ENCODE results near the gene ATG2A. TPM values are rescaled to one million over a fixed set of nuclear protein-coding genes. Genes with fewer than 3 reads are reported as not detected.

The ATG2A gene
- total RNA-seq, 1 experiment from 2014 or later, result 24.7 TPM

DNA sequence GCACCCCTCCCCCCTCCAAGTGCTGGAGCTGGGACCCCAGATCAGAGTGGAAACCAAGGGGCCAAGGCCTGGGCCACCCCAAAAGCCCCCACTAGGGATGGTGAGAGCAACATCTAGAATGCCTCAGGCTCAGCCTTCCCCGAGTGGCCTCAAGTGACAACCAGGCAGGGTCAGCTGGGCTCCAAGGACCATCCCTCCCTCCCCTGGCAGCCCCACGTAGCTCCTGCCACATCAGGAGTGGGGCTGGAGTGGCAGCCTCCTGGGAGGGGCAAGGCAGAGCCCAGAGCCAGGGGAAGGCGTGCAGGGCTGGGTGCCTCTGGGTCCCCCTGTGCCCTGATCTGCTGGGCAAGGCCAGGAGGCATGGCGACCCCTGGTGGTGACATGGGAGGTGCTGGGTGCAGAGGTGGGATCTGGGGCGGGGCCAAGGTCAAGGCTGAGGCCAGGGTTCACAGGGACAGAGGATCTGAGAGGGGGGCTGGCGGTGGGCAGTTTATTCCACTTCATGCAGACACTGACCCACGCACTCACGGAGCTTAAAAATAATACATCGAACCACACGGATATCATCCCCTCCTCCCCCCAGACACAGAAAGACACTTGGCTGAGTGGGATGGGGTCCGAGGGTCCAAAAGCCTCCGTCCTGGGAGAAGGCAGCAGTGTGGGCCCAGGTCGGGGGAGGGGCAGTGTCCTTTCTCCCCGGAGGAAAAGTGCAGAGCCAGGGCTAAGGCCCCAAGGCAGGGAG is 22.8 kb downstream of the ATG2A start:
- Histone ChIP-seq H3K79me2 (ENCODE audit: insufficient read depth, low read length) (no peaks in the 10 kb centered on the region), H3K4me2 (ENCODE audit: low read length) (0 out of 2 replicates have a peak overlapping the region, but pooled peaks have one; percentile 13), H3K27ac (ENCODE audit: low read depth, low read length) (no peak overlapping the region; the same call in 1 of the 2 replicates), H3K4me1 (ENCODE audit: control insufficient read depth in 1 of 2, insufficient read depth in 2 of 2, low read length in 2 of 2) (peaks cover 0 to 16% of the 10 kb centered on the region in 2 experiments; a peak in 2 of 4 replicates), H3K27me3 (ENCODE audit: insufficient read depth, low read length) (no peaks in the 10 kb centered on the region), H4K20me1 (ENCODE audit: insufficient read depth) (no peaks in the 10 kb centered on the region), H3K36me3 (ENCODE audit: control insufficient read depth in 1 of 2, insufficient read depth in 2 of 2, low read length in 2 of 2) (no peaks in the 10 kb centered on the region), H3K9ac (ENCODE audit: low read length) (no peak overlapping the region), H2AFZ (ENCODE audit: low read depth, low read length, poor library complexity, severe bottlenecking) (no peak overlapping the region), H3K9me2 (ENCODE audit: insufficient read depth) (no peaks in the 10 kb centered on the region), H3K4me3 (replicated peaks in 1 of 2; ENCODE audit: low read depth in 1 of 2, low read length in 2 of 2) (no peak overlapping the region), H3K9me3 (ENCODE audit: control insufficient read depth in 1 of 2, insufficient read depth in 1 of 2, low read depth in 1 of 2, low read length in 2 of 2) (no peaks in the 10 kb centered on the region)
- ChIA-PET CTCF (interaction anchor here (0.8 to 10.8 kb wide), 3 partner anchors 39 to 106 kb away, joined by 3 to 112 read pairs (median 3); no protein-coding TSS in a partner anchor), RAD21 (ENCODE audit: low non-redundant PET in 1 of 2, low total read pairs in 2 of 2, uncharacterized antibody in 2 of 2, unreplicated experiment in 2 of 2) (interaction anchor here in 1 of 2 experiments (1.3 kb wide), 1 partner anchor 46 kb away, joined by 4 read pairs; no protein-coding TSS in a partner anchor), POLR2A (no interaction called here)
- TF ChIP-seq ZFX (IDR thresholded peaks at IDR 0.05) (no peak), SRF (IDR thresholded peaks at IDR 0.05; ENCODE audit: low read depth) (no peak), RAD21 (IDR thresholded peaks at IDR 0.05; ENCODE audit: low read depth) (peak; percentile 91)
- TF ChIP-seq, protein P1, sequence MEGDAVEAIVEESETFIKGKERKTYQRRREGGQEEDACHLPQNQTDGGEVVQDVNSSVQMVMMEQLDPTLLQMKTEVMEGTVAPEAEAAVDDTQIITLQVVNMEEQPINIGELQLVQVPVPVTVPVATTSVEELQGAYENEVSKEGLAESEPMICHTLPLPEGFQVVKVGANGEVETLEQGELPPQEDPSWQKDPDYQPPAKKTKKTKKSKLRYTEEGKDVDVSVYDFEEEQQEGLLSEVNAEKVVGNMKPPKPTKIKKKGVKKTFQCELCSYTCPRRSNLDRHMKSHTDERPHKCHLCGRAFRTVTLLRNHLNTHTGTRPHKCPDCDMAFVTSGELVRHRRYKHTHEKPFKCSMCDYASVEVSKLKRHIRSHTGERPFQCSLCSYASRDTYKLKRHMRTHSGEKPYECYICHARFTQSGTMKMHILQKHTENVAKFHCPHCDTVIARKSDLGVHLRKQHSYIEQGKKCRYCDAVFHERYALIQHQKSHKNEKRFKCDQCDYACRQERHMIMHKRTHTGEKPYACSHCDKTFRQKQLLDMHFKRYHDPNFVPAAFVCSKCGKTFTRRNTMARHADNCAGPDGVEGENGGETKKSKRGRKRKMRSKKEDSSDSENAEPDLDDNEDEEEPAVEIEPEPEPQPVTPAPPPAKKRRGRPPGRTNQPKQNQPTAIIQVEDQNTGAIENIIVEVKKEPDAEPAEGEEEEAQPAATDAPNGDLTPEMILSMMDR (IDR thresholded peaks at IDR 0.05 in 2 of 3, conservative IDR thresholded peaks at IDR 0.05 in 1 of 3; ENCODE audit: borderline replicate concordance in 1 of 3, insufficient read depth in 1 of 3, low read depth in 2 of 3, low read length in 2 of 3), result peak; percentile 92 to 96 (median 93)
- TF ChIP-seq, protein P2, sequence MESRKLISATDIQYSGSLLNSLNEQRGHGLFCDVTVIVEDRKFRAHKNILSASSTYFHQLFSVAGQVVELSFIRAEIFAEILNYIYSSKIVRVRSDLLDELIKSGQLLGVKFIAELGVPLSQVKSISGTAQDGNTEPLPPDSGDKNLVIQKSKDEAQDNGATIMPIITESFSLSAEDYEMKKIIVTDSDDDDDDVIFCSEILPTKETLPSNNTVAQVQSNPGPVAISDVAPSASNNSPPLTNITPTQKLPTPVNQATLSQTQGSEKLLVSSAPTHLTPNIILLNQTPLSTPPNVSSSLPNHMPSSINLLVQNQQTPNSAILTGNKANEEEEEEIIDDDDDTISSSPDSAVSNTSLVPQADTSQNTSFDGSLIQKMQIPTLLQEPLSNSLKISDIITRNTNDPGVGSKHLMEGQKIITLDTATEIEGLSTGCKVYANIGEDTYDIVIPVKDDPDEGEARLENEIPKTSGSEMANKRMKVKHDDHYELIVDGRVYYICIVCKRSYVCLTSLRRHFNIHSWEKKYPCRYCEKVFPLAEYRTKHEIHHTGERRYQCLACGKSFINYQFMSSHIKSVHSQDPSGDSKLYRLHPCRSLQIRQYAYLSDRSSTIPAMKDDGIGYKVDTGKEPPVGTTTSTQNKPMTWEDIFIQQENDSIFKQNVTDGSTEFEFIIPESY (IDR thresholded peaks at IDR 0.05; ENCODE audit: extremely low read depth, insufficient replicate concordance, low read length), result no peak
- DNase-seq (ENCODE audit: low read depth, low spot score) (no peak), ATAC-seq (peak; percentile 94)
- intact Hi-C loops (cut with micrococcal nuclease), result loop anchor here (1.0 kb wide), 1 partner anchor 47 kb away; no protein-coding TSS in a partner anchor
- BruUV-seq (replicated peaks), result no TSS peak

Data from HCT116 (cell line).